ENCODE measurements around the gene RFPL4AL1.
A peak's percentile ranks its signal among the peaks of the same experiment; 100 is the strongest.
"Not testable (repeated sequence)": the region's sequence is repeated elsewhere in the genome, so short reads cannot be mapped to it uniquely, and the experiment has no call there.

The RFPL4AL1 gene

DNA sequence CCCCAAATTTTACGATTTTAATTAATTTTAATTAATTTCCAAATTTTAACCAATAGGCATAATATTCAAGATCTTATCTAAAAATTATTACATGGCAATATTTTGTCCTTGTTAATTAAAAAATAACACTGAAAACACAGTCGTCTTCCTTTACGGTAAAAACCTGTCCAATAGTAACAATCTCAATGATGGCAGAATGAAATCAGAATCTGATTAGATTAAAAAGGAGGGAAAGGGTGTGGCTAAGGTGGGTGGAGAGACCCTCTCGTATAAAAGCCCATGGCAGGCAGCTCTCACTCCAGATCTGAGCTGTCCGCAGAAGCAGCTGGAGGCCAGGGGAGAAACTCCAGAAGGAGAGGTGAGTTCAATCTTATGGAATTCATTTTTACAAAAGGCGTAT lies at the start of gene RFPL4AL1:
Gene RFPL4AL1 (plus strand): TSS at position 301 of the 400 bp plus-strand sequence. CDS start 2,687 bp downstream, outside the sequence.
- not testable (repeated sequence) for DNase-seq

GRCh38 chr19:55720214-55720746 lies 48.6 kb upstream of the RFPL4AL1 start:
- DNase-seq, result no peak

GRCh38 chr19:55720801-55721200 lies 48.1 kb upstream of the RFPL4AL1 start:
- no peak for DNase-seq

DNA sequence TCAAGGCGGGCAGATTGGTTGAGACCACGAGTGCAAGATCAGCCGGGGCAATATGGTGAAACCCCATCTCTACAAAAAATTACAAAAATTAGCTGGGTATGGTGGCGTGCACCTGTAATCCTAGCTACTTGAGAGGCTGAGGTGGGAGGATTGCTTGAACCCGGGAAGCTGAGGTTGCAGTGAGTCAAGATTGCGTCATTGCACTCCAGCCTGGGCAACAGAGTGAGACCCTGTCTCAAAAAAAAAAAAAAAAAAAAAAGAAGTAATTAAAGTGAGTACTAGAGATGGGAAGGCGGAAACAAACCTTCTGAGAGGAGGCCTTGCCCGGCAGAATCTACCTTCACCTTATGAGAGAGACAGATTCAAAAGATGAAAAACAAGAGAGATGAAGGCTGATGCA lies 45.4 kb upstream of the RFPL4AL1 start:
- DNase-seq, result no peak

- not testable (repeated sequence) for DNase-seq
Measured at GRCh38 chr19:55730378-55730777, 38.5 kb upstream of the RFPL4AL1 start.

DNA sequence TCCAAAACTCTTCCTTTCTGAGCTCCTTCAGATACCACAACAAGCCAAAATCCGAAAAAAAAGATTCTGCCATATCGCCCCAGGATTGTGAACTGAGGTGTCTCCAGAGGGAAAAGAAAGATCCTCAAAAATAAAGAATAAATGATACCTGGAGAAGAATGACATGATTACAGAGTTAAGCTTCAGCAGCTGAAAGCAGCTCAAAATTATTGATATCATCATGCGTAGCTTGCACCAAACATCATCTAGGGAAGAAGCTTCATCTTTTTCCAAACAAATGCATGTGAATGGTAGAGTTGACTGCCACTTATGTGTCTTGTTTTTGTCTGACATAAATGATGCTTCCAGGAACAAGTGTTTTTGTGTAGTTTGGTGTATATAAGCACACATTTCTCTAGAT lies 30.6 kb upstream of the RFPL4AL1 start, which contains the start of gene NLRP9:
Gene NLRP9 (minus strand): TSS at position 101 of the 400 bp plus-strand sequence. CDS start 28 bp downstream, at position 73.
- no peak for DNase-seq

GRCh38 chr19:55750715-55751114 lies 18.2 kb upstream of the RFPL4AL1 start:
- no peak for DNase-seq

DNA sequence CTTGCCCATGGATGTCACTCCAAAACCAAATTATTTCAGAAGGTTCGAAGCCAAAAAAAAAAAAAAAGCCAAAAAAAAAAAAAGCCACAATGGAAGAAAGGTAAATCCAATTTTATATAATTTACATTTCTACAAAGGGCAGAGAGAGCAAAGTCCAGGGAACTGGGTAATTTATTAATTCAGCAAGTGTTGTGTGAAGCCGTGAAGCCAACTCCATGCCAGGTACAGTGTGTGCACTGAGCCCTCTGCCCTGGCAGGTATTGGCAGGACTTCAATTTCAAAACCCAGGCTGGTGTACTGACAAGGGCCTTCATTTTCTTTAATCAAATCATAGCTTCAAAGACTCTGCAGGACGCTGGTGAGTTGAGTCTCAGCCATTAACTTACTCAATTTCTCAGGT lies 15.5 kb upstream of the RFPL4AL1 start:
- no peak for DNase-seq

GRCh38 chr19:55756808-55757207 lies 12.1 kb upstream of the RFPL4AL1 start:
- DNase-seq, result not testable (repeated sequence)

DNA sequence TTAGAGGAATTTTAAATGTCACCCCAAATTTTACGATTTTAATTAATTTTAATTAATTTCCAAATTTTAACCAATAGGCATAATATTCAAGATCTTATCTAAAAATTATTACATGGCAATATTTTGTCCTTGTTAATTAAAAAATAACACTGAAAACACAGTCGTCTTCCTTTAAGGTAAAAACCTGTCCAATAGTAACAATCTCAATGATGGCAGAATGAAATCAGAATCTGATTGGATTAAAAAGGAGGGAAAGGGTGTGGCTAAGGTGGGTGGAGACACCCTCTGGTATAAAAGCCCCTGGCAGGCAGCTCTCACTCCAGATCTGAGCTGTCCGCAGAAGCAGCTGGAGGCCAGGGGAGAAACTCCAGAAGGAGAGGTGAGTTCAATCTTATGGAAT lies 10.1 kb upstream of the RFPL4AL1 start, which contains the start of gene RFPL4A:
Gene RFPL4A (plus strand): TSS at position 301 of the 400 bp plus-strand sequence. CDS start 2,704 bp downstream, outside the sequence.
- DNase-seq, result not testable (repeated sequence)

GRCh38 chr19:55766466-55766865 lies 2.5 kb upstream of the RFPL4AL1 start:
- no peak for DNase-seq

DNA sequence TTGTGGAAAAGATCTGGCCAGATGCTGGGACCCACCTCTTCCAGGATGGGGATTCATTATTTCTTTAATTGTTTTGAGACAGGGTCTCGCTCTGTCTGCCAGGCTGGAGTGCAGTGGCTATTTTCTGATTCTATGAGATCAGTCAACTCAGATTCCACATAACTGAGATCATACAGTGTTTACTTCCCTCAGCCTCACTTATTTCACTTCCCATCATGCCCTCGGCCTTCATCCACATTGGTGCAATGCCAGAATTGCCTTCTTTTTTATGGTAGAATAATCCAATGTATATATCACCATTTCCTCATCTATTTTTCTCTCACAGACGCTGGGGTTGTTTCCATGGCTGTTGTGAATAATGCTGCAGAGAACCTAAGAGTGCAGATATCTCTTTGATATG lies 714 bp downstream of the RFPL4AL1 start:
- not testable (repeated sequence) for DNase-seq

DNA sequence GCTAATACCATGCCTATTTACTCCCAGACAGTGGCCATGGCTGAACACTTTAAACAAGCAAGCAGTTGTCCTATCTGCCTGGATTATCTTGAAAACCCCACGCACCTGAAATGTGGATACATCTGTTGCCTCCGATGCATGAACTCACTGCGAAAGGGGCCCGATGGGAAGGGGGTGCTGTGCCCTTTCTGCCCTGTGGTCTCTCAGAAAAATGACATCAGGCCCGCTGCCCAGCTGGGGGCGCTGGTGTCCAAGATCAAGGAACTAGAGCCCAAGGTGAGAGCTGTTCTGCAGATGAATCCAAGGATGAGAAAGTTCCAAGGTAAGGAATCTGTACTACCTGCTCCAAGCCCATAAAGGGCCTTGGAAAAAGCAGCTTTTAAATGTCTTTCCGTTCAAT lies 8.6 kb downstream of the RFPL4AL1 start:
- peak; percentile 47 for DNase-seq

DNA sequence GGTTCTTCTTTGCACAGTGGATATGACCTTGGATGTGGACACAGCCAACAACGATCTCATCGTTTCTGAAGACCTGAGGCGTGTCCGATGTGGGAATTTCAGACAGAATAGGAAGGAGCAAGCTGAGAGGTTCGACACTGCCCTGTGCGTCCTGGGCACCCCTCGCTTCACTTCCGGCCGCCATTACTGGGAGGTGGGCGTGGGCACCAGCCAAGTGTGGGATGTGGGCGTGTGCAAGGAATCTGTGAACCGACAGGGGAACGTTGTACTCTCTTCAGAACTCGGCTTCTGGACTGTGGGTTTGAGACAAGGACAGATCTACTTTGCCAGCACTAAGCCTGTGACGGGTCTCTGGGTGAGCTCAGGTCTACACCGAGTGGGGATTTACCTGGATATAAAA lies 9.4 kb downstream of the RFPL4AL1 start:
- no peak for DNase-seq

DNA sequence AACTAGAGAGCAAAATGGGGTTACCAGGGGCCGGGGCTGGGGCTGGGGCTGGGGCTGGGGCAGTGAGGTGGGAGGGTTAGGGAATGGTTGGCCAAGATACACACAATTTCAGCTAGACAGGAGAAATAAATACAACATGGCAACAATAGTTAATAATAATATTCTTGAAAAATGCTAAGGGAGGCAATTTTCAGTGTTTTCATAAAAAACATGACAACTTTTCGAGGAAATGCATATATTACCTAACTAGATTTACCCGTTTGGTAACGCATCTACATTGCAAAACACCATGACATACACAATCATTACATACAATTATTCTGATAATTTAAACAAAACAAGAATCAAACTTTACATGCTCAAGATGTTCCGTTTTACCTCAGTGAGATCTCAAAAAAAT lies 12.2 kb downstream of the RFPL4AL1 start:
- DNase-seq, result no peak

GRCh38 chr19:55795021-55795420 lies 26.1 kb downstream of the RFPL4AL1 start:
- no peak for DNase-seq

DNA sequence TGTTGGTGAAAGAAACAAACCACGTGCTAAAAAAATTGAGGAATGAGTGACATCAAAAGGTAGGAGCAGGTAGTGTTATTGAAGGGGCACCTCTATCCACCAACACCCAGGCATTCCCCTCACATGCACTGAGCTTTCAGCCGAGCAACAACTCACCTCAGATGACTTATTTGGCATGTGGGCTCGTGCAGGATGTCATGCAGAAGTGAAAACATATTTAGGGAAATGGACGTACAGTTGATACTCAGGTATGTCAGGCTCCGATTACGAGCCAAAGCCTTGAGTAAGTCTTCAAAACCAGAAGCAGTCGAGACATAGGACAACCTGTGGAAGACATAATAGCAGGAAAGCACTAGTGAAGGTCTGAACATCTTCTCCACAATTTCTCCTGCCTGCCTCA lies 32.5 kb downstream of the RFPL4AL1 start:
- no peak for DNase-seq

DNA sequence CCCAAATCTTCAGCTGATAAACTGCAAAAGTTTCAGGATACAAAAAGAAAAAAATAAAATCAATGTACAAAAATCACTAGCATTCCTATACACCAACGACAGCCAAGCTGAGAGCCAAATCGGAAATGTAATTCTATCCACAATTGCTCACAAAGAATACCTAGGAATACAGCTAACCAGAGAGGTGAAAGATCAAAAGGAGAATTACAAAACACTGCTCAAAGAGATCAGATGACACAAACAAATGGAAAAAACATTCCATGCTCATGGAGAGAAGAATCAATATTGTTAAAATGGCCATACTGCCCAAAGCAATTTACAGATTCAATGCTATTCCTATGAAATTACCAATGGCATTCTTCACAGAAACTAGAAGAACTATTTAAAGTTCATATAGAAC lies 33.4 kb downstream of the RFPL4AL1 start:
- DNase-seq, result no peak

DNA sequence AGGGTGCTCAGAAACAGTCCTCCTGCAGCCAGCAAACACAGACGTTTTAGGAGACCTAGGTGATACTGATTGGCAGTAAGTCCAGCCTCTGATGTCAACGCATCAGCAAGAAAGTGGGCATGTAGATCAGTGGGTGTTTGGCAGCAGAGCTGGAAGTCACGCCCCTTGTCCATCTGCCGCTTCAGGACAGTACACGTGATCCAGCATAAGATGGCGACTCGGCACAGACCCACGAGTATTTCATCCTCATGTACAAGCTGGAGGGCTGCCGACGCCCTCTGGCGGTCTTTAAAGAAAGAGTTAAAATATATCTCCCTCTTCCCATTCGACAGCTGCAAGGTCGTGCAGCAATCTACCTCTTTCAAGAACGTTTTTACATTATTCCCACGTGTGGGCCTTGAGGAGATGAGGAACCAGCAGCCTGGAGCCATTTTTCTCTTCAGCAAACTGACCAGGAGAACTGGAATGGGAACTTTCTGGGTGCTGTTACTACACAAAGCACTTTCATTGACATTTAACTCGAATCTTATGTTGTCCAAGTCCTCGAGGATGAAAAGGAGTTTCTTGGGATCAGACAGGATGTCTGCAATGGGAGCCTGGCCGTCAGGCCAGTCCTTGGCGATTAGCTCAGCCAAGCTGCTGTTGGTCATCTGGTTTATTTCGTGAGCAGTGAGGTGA lies 40.6 kb downstream of the RFPL4AL1 start:
- DNase-seq, result peak; percentile 58

GRCh38 chr19:55811340-55811739 lies 42.4 kb downstream of the RFPL4AL1 start:
- no peak for DNase-seq

DNA sequence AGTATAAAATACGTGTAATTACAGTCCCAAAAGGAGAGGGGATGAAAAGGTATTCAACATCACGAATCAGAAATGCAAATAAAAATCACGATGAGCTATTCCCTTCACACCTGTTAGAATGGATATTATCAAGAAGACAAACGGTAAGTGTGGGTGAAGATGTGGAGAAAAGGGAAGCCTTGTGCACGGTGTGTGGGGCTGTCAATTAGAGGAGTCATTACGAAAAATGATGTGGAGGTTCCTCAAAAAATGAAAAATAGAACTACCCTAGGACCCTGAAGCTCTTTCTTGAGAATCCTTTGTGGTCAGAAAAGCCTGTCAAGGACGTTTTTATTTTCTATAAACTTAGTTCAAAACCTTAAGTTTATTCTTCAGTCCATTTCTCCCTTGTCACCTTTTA lies 43.5 kb downstream of the RFPL4AL1 start:
- no peak for DNase-seq

GRCh38 chr19:55813906-55814305 lies 45.0 kb downstream of the RFPL4AL1 start:
- DNase-seq, result no peak

GRCh38 chr19:55820037-55820436 lies 51.1 kb downstream of the RFPL4AL1 start:
- DNase-seq, result peak; percentile 64

Data from RPMI8226 (cell line).